Activated T-helper 2 cell treated with anti-CD3 and anti-CD28 coated beads, Interferon-gamma antibody, Interleukin-2, Interleukin-4, amounts not matched to agents 10 μg/mL and 5 μg/mL and 100 μg/mL, durations not matched to agents 14 hours and 24 hours and 36 hours (primary cell): ENCODE measurements around the gene AMOT. TPM values are rescaled to one million over a fixed set of nuclear protein-coding genes. Genes with fewer than 3 reads are reported as not detected.

Experiments
- DNase-seq: peaks from one replicate; pipeline ENCODE4 v3.0.0; 2021; ENCODE audit warnings: low spot score
- H3K27ac Mint-ChIP-seq: one replicate; pipeline ENCODE4 v1.8.0; 2021; ENCODE audit warnings: mixed read lengths
- H3K27me3 Mint-ChIP-seq: one replicate; pipeline ENCODE4 v1.8.0; 2021; ENCODE audit warnings: low read depth, mixed read lengths
- H3K36me3 Mint-ChIP-seq: one replicate; pipeline ENCODE4 v1.8.0; 2021; ENCODE audit warnings: low read depth, mixed read lengths
- H3K4me1 Mint-ChIP-seq: one replicate; pipeline ENCODE4 v1.8.0; 2021; ENCODE audit warnings: low read depth, mixed read lengths
- H3K4me3 Mint-ChIP-seq: one replicate; pipeline ENCODE4 v1.8.0; 2021; ENCODE audit warnings: low read depth, mild to moderate bottlenecking, moderate library complexity, mixed read lengths
- H3K9me3 Mint-ChIP-seq: one replicate; pipeline ENCODE4 v1.8.0; 2021; ENCODE audit warnings: mixed read lengths
- intact Hi-C: fragments of 100-400 bp; cut with micrococcal nuclease; formaldehyde crosslinking; loops from one replicate; pipeline ENCODE4 v1.15.1; 2023
- total RNA-seq: library from RNA; stranded (reverse); gene quantifications from 2 replicates; pipeline ENCODE4 v1.2.3, GENCODE V29; 2022

Gene AMOT, protein sequence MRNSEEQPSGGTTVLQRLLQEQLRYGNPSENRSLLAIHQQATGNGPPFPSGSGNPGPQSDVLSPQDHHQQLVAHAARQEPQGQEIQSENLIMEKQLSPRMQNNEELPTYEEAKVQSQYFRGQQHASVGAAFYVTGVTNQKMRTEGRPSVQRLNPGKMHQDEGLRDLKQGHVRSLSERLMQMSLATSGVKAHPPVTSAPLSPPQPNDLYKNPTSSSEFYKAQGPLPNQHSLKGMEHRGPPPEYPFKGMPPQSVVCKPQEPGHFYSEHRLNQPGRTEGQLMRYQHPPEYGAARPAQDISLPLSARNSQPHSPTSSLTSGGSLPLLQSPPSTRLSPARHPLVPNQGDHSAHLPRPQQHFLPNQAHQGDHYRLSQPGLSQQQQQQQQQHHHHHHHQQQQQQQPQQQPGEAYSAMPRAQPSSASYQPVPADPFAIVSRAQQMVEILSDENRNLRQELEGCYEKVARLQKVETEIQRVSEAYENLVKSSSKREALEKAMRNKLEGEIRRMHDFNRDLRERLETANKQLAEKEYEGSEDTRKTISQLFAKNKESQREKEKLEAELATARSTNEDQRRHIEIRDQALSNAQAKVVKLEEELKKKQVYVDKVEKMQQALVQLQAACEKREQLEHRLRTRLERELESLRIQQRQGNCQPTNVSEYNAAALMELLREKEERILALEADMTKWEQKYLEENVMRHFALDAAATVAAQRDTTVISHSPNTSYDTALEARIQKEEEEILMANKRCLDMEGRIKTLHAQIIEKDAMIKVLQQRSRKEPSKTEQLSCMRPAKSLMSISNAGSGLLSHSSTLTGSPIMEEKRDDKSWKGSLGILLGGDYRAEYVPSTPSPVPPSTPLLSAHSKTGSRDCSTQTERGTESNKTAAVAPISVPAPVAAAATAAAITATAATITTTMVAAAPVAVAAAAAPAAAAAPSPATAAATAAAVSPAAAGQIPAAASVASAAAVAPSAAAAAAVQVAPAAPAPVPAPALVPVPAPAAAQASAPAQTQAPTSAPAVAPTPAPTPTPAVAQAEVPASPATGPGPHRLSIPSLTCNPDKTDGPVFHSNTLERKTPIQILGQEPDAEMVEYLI
- 1.7 TPM in 2 replicates for total RNA-seq

DNA sequence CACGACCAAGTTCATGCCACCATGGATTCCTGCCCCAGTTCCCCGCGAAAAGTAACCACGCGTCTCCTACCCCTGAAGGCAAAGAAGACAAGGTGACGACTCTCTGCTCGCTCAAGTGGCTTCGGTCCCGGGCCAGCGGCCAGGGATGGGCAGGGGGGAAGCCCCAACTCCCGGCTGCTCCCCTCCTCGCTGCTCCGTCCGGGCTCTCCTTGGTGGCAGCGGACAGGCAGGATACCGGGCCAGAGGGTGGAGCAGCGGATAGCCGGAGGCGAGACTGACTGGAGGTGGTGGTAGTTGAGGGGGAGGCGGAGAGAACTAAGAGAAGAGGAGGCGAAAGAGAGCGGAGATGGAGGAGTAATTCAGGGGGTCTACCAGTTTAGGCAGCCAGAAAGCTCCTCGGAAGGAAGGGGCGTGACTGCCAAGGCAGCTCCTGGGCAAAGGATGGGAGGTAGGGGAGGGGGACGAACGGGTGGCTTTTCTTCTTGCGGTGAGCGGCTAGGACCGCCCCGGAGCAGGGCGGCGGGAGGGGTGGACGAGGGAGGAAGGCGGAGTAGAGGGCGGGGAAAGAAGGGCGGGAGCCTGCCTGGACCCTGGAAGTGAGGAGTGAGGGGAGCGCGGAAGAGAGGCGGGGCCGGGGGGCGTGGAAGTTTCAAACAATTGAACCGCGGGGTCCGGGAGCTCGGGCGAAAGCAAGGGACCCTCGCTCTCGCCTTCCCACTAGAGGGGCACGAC is at the start of gene AMOT:
Gene AMOT (minus strand): TSS at position 450 of the 732 bp plus-strand sequence. CDS start 17,705 bp downstream, outside the sequence.
- Mint-ChIP-seq H3K4me1 (peaks cover 21% of the 10 kb centered on the region), H3K27me3 (peaks cover 7% of the 10 kb centered on the region), H3K9me3 (no peaks in the 10 kb centered on the region), H3K36me3 (no peaks in the 10 kb centered on the region), H3K4me3 (peak within 1 kb of the TSS; percentile 87), H3K27ac (no peak within 1 kb of the TSS)
- peak; percentile 51 for DNase-seq
- intact Hi-C loops, result loop anchor here (2.0 to 10.0 kb wide), 2 partner anchors 20 to 166 kb away; partner anchors contain the start of gene LHFPL1

DNA sequence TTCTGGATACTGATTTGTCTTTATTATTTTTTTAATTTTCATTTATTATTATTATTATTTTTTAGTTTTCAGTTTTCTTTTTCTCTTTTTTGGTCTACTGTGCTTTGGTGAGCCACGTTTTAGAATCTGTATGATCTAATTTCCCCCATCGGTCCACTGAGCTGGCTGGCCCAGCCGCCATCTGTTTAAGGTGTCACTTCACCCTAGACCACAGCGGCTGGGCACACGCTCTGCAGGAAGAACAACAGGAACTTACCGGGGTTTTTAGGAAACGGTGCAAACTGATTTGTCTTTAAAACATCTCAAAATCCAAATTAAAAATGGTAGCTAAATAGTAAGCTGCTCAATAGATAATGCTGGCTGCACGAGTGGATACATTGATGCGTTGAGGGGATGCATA is 48.8 kb upstream of the AMOT start:
- Mint-ChIP-seq H3K4me3 (no peak overlapping the region), H3K9me3 (no peaks in the 10 kb centered on the region), H3K4me1 (peaks cover 2% of the 10 kb centered on the region), H3K27me3 (no peaks in the 10 kb centered on the region), H3K36me3 (no peaks in the 10 kb centered on the region), H3K27ac (no peak overlapping the region)
- no peak for DNase-seq
- intact Hi-C loops, result no loop called here

DNA sequence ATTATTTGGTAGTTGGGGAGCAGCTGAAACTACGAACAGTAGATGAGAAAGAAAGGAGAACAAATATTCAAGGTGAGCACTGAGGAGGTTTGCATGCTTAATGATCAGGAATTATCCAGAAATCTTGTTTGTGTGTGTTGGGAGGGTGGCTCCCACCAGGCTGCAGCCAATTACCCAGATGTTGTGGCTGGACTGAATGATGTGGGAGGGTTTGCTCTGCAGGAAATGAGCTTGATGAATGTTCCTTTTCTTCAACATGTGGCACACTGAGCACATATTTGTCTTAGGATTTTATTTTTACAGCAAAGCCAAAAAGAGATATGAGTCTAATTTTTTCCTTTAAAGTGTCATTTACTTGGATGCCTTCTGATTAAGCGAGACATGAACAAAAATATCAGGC is 48.3 kb upstream of the AMOT start:
- H3K36me3 Mint-ChIP-seq, result no peaks in the 10 kb centered on the region
- no peaks in the 10 kb centered on the region for H3K27me3 Mint-ChIP-seq
- no peak overlapping the region for H3K4me3 Mint-ChIP-seq
- no peaks in the 10 kb centered on the region for H3K9me3 Mint-ChIP-seq
- H3K27ac Mint-ChIP-seq, result no peak overlapping the region
- intact Hi-C loops, result no loop called here
- peaks cover 2% of the 10 kb centered on the region for H3K4me1 Mint-ChIP-seq
- DNase-seq, result no peak

DNA sequence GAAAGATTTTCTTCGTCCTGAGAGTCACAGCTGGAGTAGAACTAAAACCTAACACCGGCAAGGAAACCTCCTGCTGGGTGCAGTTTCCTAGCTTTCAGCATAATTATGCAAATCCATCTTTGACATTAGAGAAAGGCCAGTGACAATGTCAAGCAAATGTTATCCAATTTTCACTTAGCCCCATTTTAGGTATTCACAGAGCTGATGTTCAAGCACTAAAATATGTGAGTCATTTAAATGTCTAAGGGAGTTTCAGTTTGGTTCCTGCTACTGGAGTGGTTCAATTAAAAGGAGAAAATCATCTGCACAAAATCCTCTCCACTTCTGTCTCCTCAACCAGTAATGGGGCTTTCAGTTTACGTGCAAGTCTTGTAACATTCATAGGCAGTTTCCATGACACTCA is 37.1 kb upstream of the AMOT start:
- intact Hi-C loops, result no loop called here
- Mint-ChIP-seq H3K4me1 (no peaks in the 10 kb centered on the region), H3K4me3 (no peak overlapping the region), H3K36me3 (no peaks in the 10 kb centered on the region), H3K27ac (no peak overlapping the region), H3K9me3 (no peaks in the 10 kb centered on the region), H3K27me3 (no peaks in the 10 kb centered on the region)
- no peak for DNase-seq

DNA sequence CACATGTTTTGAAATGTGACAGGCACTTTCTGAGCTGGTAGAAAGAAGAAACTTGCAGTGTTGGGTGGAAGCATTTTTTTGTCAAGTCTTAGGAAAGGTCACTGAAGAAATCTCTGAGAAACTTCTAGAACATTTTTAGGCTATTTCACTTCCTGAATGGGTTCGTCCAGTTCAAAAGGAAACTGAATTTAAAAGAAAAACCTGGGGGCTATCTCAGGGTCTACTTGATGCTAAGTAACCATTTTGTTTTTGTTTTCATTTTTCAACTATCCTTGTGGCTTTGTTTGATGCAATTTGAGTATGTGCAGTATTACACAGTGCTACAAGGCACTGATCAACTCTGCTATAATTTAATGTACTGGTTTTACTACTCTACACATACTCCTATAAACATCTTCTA is 34.0 kb upstream of the AMOT start:
- Mint-ChIP-seq H3K36me3 (no peaks in the 10 kb centered on the region), H3K4me1 (no peaks in the 10 kb centered on the region)

DNA sequence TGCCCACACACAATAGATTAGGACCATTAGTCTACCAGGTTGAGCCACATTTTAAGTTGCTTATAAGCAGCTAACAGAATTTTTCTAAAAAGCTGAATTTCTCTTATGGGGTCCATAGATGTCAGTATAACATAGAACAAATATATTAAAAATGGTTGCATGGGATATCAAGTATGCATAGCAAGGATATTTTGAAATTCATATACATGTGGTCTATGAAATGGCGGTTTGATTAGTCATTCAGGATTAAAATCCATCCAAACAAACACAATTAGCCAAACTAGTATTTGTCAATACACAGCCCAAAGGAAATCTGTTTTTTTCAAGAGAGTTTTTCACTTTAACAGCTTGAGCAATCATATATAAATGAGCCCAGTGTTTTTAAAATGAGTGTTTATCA is 33.5 kb upstream of the AMOT start:
- H3K9me3 Mint-ChIP-seq, result no peaks in the 10 kb centered on the region
- H3K36me3 Mint-ChIP-seq, result no peaks in the 10 kb centered on the region
- no peak overlapping the region for H3K27ac Mint-ChIP-seq
- no peaks in the 10 kb centered on the region for H3K4me1 Mint-ChIP-seq
- no peaks in the 10 kb centered on the region for H3K27me3 Mint-ChIP-seq
- no peak overlapping the region for H3K4me3 Mint-ChIP-seq
- no peak for DNase-seq
- intact Hi-C loops, result no loop called here

More for the DNA sequence above, 34.0 kb upstream of the AMOT start:
- DNase-seq, result no peak
- no peaks in the 10 kb centered on the region for H3K9me3 Mint-ChIP-seq
- H3K4me3 Mint-ChIP-seq, result no peak overlapping the region
- no peak overlapping the region for H3K27ac Mint-ChIP-seq
- H3K27me3 Mint-ChIP-seq, result no peaks in the 10 kb centered on the region
- intact Hi-C loops, result no loop called here

DNA sequence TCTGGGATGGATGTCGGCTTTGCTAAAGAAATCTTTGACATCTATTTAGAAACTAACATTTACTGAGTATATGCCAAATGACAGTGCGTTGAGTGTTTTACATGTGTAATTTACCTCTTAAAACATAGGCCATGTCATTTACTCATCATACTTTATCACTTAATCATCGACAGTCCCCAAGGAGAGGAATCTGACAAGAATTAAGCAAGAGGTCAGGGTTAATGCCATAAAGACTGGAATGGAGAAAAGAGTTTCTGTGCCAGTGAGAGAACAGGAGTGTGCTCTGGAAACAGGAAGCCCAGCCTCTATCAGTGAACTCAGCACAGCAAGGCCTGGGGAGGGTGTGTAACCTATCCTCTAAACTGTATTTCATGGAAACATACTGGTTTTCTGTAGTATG is 28.0 kb upstream of the AMOT start:
- H3K9me3 Mint-ChIP-seq, result no peaks in the 10 kb centered on the region
- H3K4me1 Mint-ChIP-seq, result no peaks in the 10 kb centered on the region
- DNase-seq, result no peak
- H3K4me3 Mint-ChIP-seq, result no peak overlapping the region
- no peaks in the 10 kb centered on the region for H3K27me3 Mint-ChIP-seq
- intact Hi-C loops, result no loop called here
- H3K27ac Mint-ChIP-seq, result no peak overlapping the region
- no peaks in the 10 kb centered on the region for H3K36me3 Mint-ChIP-seq

DNA sequence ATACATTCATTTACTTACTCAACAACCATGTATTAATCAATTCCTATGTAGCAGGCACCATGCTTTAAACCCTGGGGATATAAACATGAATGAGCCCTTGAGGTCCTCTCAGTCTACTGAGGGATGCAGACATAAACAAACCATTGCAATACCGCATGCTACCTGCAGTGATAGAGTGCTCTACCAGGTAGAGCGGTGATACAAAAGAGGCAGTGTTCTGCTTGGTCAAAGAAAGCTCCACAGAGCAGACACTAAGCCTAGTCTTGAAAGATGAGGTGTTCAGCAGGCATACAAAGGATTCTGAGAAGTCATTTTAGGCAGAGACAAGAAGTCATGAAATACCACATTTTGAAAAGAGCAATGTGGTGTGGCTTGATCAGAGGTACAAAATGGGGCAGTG is 26.9 kb upstream of the AMOT start:
- no peak for DNase-seq
- H3K27me3 Mint-ChIP-seq, result no peaks in the 10 kb centered on the region
- intact Hi-C loops, result no loop called here

DNA sequence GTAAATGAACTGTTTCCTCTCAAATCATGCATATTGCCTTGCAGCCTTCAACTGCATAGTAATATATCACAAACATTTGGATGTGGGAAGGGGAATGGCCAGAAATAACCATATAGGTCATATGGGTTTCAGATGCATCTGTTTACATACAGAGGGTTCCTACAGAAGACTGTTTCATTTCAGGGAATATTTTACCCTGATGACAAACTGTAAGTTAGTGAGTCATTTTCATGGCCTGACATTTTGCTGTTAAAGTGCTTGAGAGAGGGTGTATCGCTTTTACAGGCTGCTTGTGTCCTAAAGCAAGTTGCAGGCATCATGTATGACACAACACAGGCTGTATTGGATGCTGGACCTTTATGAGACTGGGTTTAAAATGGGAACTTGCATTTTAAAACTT is 25.5 kb upstream of the AMOT start:
- intact Hi-C loops, result no loop called here
- Mint-ChIP-seq H3K9me3 (no peaks in the 10 kb centered on the region), H3K4me3 (no peak overlapping the region), H3K27ac (no peak overlapping the region), H3K36me3 (no peaks in the 10 kb centered on the region), H3K4me1 (no peaks in the 10 kb centered on the region), H3K27me3 (no peaks in the 10 kb centered on the region)
- no peak for DNase-seq

More for the DNA sequence above, 26.9 kb upstream of the AMOT start:
- Mint-ChIP-seq H3K36me3 (no peaks in the 10 kb centered on the region), H3K4me1 (no peaks in the 10 kb centered on the region), H3K4me3 (no peak overlapping the region), H3K27ac (no peak overlapping the region), H3K9me3 (no peaks in the 10 kb centered on the region)

DNA sequence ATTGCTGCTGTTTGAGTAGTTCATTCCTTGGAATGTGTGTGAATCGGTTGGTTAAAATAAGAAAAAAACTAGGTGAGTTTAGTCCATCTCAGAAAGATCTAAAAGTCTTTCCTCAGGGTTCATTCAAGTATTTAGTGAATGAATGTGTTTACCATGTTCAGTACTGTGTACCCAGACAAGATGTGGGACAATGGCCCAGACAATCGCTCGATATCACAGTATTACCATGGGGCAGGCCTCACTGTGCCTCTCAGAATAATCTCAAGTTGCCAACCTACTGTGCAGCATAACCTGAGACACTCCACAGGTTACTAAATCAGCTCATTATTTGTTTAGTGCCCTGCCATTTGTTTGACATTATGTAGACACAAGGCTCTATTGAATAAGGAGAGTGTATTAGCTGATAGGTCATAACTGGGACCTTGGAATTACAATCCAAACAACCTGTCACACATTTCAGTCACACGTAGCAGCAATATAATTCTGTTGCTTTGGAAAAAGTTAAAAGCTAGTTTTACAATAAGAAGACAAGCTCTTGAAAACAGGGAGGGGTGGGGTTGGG is 24.9 kb upstream of the AMOT start:
- no peaks in the 10 kb centered on the region for H3K27me3 Mint-ChIP-seq
- H3K9me3 Mint-ChIP-seq, result no peaks in the 10 kb centered on the region
- H3K4me3 Mint-ChIP-seq, result no peak overlapping the region
- no peaks in the 10 kb centered on the region for H3K36me3 Mint-ChIP-seq
- H3K4me1 Mint-ChIP-seq, result no peaks in the 10 kb centered on the region
- no peak overlapping the region for H3K27ac Mint-ChIP-seq
- intact Hi-C loops, result no loop called here
- no peak for DNase-seq

DNA sequence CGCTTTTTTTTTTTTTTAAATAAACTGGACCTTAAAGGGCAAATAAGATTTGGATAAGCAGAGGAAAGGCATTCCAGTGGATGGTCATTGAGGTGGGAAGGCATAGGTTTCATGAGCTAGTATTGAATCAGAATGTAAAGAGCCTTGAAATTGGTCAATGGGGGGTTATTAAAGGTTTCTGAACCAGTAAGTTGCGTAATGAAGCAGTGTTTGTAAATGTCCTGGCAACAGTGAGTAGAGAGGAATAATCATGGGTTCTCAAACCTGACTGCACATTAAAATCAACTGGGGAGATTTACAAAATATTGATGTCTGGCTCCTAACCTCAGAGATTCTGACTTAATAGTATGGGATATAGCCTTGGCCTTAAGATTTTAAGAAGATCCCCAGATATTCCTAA is 23.2 kb upstream of the AMOT start:
- Mint-ChIP-seq H3K27me3 (no peaks in the 10 kb centered on the region), H3K9me3 (no peaks in the 10 kb centered on the region), H3K27ac (no peak overlapping the region), H3K4me3 (no peak overlapping the region), H3K36me3 (no peaks in the 10 kb centered on the region), H3K4me1 (peaks cover 4% of the 10 kb centered on the region)
- intact Hi-C loops, result no loop called here
- DNase-seq, result no peak

DNA sequence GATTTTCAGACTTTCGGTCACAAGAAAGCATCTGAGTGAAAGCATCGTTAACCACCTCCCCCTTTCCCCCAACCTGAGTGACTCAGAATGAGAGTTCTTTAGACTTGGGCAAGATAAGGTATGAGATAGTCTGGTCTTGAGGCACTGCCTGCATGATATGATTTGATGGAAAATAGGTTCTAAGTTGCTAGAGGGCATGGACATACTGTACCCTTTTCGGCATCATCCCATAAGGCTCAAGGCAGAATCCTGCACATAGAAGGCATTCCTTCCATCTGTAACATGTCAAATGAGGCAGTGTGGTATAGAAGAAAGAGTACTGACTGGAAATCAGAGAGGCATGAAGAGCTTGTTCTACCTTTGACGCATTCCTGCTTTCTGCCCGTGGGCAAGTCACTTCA is 16.8 kb upstream of the AMOT start:
- peaks cover 15% of the 10 kb centered on the region for H3K4me1 Mint-ChIP-seq
- H3K4me3 Mint-ChIP-seq, result no peak overlapping the region
- H3K9me3 Mint-ChIP-seq, result no peaks in the 10 kb centered on the region
- peaks cover 7% of the 10 kb centered on the region for H3K27me3 Mint-ChIP-seq
- no peak overlapping the region for H3K27ac Mint-ChIP-seq
- intact Hi-C loops, result loop anchor here (10.0 kb wide), 1 partner anchor 213 kb away; no protein-coding TSS in a partner anchor
- H3K36me3 Mint-ChIP-seq, result no peaks in the 10 kb centered on the region
- DNase-seq, result no peak
